GM10266 (cell line): ENCODE measurements around the gene TFB1M.
A peak's percentile ranks its signal among the peaks of the same experiment; 100 is the strongest.

Experiments
- DNase-seq: peaks from one replicate; pipeline ENCODE4 v3.0.0; 2012; ENCODE audit errors: extremely low spot score
- TF ChIP-seq, protein P1 (sequence below): IDR thresholded peaks from 2 replicates; pipeline ENCODE4 v1.5.1; 2012; ENCODE audit warnings: mild to moderate bottlenecking, low read depth; ENCODE audit not compliant: control insufficient read depth, insufficient read depth; ENCODE audit errors: missing control alignments

The TFB1M gene

DNA sequence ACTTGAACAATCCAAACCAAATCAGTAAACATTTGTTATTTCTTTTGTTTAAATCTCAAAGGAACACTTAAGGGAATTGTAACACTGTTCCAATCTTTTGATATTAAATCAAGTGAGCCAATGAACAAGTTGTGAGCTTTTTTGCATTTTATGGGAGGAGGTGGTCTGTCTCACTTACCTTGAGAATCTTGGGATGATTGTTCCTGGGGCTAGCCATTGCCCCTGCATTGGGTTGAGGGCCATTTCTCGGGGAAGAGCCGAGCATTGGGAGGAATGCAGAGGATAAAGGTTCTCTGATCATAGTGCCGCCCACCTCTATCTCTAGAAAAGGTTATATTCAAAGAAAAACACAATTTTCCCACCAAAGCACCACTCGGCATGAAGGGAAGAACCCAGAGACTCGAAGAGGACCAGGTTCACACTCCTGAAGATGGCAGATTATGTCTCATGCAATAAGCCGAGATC lies 13.8 kb upstream of the TFB1M start:
- TF ChIP-seq, protein P1, sequence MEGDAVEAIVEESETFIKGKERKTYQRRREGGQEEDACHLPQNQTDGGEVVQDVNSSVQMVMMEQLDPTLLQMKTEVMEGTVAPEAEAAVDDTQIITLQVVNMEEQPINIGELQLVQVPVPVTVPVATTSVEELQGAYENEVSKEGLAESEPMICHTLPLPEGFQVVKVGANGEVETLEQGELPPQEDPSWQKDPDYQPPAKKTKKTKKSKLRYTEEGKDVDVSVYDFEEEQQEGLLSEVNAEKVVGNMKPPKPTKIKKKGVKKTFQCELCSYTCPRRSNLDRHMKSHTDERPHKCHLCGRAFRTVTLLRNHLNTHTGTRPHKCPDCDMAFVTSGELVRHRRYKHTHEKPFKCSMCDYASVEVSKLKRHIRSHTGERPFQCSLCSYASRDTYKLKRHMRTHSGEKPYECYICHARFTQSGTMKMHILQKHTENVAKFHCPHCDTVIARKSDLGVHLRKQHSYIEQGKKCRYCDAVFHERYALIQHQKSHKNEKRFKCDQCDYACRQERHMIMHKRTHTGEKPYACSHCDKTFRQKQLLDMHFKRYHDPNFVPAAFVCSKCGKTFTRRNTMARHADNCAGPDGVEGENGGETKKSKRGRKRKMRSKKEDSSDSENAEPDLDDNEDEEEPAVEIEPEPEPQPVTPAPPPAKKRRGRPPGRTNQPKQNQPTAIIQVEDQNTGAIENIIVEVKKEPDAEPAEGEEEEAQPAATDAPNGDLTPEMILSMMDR, result no peak
- no peak for DNase-seq

DNA sequence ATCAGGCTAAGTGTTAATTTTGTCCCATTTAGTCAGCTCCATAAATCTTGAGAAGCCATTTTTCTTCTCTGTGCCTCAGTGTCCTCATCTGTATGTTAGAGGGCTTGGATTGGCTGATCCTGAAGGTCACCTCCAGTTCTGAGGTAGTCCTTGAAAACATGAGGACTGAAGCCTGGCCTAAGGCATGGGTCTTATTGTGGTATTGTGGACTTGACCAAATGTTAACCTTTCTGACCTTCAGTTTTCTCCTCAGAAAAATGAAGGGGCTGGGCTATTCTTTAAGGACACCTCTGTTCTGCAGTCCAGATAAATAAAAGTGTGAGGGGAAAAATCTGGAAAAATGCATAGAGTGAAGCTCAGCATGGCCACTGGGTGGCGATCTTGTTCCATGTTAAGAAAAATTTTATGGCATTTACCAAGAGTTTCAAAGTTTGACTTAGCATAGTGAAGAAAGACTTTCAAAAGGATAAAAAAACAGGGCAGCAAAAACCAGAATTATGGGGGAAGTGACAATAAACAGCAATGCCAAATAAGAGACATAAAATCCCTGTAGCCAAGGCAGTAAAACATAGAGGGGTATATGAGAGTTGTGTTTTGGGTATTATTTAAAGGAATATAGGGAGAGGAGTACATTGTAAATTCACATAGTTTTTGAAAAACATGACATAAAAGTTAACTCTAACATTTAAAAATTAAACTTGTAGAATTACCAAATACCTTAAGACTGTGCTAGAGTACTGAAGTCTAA lies 13.2 kb upstream of the TFB1M start:
- TF ChIP-seq, protein P1, result peak; percentile 78
- no peak for DNase-seq

DNA sequence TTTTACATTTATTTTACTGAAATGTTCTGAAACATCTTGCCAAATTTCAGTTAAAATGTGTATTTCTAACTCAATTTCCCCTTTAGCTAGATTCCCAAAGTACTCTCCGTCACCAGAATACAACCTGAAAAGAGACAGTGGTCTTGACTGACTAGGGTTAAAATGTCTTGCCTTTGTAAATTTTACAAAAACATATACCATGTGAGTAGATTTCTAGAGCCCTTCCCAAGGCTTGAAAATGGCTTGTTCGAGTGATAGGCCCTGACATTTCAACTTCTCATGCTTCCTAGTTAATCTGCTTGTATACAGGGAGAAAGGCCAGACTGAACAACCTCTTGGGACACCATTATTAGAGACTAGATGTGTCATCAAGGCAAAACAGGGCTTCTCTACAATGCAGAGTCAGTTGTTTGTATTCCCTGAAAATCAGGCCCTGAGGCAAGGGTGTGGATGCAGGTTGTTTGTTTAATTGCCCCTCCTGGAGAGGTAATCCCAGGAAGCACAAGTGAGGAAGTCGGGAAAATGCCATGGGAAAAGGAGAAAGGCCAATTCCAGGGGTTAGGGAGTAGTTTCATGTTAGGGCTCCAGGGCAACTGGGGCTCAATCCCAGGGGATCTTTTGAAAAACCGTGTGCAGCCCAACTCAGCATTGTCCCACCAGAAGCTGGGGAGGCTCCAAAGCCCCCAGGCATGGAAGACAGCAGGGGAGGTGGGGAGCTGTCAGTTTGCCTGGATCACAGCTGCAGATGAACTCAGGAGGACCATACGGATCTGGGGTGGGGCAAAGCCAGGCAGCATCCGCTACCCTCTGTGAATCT lies 11.6 kb upstream of the TFB1M start:
- no peak for DNase-seq

DNA sequence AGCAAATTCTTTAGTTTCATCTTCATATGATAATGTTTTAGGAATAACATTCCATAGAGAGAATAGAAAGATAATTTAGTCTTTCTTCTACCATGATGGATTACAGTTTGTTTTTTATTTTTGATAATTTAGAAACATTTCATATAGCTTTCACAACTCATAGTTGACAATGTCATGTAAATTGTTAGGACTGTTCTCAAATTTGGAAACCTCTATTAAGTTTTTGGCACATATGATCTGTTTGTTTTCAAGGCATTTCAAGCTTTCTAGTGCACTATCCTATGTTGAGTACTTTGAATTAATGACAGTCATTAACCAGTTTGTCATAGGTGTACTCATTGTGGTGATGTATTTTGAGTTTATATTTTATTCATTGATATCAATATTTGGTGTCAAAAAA lies 10.7 kb upstream of the TFB1M start:
- TF ChIP-seq, protein P1, result no peak

More for the DNA sequence above, 11.6 kb upstream of the TFB1M start:
- TF ChIP-seq, protein P1, result no peak

DNA sequence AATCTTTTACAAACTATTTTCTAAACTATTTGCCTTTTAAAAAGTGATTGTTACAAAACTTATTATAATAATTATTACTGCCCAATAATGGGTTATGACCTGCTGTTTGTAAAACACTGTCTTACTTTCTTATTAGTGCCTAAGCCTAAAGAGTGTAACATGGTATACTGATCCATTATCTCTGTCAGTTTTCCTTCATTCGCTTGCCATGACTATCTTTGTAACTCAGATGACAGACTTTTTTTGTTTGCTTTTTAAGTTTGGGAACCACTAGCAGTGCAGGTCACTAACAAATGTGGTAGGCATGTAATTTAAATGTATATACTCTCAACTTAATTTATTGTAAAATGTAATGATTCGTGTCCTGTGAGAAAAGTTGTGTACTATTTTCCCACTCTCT lies 9.9 kb upstream of the TFB1M start:
- TF ChIP-seq, protein P1, result no peak
- DNase-seq, result no peak

More for the DNA sequence above, 10.7 kb upstream of the TFB1M start:
- DNase-seq, result no peak

DNA sequence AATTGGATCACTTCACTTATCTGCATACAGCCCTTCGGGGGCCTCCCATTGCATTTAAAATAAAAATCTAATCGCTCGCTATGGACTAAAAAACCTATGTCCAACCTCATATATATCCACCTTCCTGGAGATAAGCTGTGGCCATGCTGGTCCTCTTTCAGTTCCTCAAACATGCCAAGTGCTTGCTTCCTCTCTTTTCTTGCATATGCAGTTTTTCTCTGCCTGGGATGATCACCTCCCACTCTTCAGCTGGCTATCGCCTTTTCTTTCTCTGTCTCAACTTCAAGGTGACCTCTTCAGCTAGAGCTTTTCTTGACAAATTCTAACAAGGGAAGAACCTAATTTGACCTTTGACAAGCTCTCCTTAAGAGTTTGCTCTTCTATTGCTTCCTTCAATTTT lies 5.6 kb upstream of the TFB1M start:
- TF ChIP-seq, protein P1, result no peak
- DNase-seq, result no peak

DNA sequence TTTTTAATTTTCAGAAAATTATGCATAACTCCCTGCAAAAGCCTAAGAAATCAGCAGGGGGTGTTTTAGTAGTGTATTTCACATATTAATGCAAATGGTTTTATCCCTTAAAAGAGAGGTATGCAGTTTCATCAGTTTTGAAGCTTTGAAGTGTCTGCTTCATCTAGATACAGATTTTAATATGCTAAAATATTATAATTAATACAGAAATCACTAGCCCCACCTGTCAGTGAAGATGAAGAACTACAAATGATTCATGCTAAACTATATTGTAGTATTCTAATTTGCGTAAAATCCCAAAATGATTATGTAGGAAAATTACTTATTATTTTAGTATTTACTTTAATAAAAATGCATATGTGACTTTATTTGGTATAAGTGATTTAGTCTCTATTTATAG lies 2.9 kb upstream of the TFB1M start:
- DNase-seq, result no peak
- TF ChIP-seq, protein P1, result no peak
